NCI-H2196 treated with DMSO at 0.1 percent for 48 hours (cell line): ENCODE measurements around the gene GRHPR.
"Not testable (repeated sequence)": the region's sequence is repeated elsewhere in the genome, so short reads cannot be mapped to it uniquely, and the experiment has no call there.

Experiments used
- DNase-seq: peaks from one replicate; lab custom pipeline; 2025; ENCODE audit not compliant: unreplicated experiment; lab: John Stamatoyannopoulos, UW

Gene GRHPR

DNA sequence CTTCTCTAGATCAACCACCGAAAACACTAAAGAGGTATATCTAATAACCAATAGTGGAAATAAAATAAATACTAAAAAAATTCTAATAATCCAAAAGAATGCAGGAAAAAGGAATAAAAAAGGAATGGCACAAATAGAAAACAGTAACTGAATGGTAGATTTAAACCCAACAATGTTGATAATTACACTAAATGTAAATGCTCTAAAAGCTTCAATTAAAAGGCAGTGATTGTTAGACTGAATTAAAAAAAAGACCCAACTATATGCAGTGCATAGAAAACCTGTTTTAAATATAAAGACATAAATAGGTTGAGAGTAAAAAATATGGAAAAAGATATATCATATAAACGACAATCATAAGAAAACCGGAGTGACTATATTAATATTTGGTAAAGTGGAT is 51.9 kb downstream of the GRHPR start:
- no peak for DNase-seq

DNA sequence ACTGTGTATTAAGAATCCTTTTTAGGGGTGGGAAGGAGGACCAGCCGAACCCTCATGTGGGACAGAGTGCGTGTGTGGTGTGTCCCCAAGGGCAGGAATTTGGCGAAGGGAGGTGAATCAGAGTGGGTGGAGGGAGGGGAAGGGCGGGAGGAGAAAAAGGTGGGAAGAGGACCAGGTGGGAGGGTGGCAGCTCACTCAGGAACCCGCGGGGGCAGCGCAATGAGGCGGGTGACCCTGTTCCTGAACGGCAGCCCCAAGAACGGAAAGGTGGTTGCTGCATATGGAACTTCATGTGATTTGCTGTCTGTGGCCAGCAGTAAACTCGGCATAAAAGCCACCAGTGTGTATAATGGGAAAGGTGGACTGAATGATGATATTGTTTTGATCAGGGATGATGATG is 54.4 kb downstream of the GRHPR start:
- no peak for DNase-seq

DNA sequence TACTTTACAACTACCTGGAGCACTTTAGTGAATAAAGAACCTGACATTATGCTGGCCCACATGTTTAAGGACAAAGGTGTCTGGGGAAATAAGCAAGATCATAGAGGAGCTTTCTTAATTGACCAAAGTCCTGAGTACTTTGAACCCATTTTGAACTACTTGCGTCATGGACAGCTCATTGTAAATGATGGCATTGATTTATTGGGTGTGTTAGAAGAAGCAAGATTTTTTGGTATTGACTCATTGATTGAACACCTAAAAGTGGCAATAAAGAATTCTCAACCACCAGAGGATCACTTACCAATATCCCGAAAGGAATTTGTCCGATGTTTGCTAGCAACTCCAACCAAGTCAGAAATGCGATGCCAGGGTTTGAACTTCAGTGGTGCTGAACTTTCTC is 54.9 kb downstream of the GRHPR start:
- DNase-seq, result not testable (repeated sequence)

DNA sequence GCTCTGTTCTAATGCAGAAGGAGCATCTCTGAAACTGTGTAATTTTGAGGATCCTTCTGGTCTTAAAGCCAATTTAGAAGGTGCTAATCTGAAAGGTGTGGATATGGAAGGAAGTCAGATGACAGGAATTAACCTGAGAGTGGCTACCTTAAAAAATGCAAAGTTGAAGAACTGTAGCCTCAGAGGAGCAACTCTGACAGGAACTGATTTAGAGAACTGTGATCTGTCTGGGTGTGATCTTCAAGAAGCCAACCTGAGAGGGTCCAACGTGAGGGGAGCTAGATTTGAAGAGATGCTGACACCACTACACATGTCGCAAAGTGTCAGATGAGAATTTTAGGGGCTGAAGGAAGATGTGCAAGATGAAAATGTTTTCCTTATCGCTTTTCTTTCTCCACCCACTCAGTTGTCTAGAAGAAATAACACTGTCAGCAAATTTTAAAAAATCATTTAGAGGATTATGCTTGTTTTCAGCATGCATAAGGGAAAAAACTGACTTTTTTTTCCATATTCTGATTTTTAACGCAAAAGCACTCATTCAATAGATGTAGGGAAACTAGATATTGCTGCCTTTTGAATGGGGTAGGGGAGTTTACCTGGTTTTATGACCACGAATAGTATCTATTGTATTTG is 55.6 kb downstream of the GRHPR start:
- not testable (repeated sequence) for DNase-seq

DNA sequence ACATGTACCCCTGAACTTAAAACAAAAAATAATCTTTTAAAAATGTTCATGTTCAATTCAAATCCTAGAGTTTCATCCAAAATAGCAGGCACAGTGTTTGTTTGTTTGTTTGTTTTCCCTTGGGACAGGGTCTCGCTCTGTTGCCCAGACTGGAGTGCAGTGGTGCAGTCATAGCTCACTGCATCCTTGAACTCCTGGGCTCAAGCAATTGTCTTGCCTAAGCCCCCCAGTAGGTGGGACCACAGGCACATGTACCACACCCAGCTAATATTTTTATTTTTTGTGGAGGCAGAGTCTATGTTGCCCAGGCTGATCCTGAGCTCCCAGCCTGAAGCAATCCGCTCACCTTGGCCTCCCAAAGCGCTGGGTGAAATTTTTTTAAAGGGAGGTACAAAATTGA is 58.3 kb downstream of the GRHPR start:
- no peak for DNase-seq

DNA sequence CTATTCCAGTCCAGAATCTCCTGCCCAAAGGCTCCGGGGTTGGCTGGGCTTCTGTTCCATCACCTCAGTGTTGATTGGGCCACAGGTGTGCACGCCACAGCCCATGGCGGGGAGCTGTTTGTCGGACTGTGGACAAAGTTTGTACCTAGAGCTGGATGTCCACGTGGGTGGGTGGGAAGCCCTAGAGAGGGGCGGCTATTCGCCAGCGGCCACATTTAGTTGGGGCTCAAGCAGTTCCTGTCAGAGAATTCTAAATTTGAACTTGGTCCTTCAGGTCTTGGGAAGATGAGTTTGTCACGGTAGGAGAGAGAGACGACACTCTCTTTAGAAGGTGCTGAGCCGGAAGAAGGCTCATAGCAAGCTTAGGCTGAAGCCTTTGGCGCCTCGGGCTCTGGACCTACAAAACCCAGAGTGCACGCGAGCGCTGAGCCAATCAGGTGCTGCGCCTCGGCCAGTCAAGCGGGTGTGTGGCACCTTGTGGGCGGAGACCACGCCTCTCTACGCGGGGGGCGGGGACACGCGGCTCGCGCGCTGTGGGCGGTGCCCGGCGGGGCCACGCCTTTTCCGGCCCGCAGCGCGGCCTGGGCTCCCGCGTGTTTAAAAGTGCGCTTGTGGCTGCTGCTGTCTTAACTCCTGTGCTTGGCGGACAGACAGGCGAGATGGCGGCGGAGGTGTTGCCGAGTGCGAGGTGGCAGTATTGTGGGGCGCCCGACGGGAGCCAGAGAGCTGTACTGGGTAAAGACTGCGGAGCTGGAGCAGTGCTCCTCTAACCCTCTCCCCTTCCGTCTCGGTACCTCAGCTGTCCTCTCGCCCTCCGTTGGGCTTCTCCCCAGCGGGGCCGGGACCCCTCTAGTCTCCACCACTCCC is 63.1 kb downstream of the GRHPR start, which contains the start of gene POLR1E:
POLR1E (plus strand) TSS at position 560 of the 867 bp plus-strand sequence; CDS start at position 660, 100 bp downstream.
- peak; percentile 86 for DNase-seq

DNA sequence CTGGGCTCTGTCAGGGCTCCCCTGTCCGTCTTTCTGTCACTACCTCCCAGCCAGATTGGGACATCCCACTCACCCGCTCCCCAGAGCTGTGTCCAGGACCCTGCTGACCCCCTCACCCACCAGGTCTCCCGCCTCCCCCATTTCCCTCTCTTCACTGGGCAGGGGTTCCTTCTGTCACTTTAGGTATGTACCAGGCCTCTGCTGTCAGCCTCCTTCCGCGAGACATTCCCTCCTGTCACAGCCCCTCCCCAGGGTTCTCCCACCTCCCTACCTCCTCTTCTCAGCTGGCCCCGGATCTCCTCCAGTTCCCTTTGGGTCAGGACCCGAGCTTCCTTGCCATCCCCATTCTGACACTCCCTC is 63.7 kb downstream of the GRHPR start:
- DNase-seq, result no peak
